ENCODE results near the gene CHRNA10. TPM values are rescaled to one million over a fixed set of nuclear protein-coding genes. Genes with fewer than 3 reads are reported as not detected.

Gene CHRNA10
- total and polyA plus RNA-seq, 2 of the 13 experiments (the other 11 are each of a cell fraction or from before 2014, with no cell fraction given): 0.53 to 0.71 TPM

GRCh38 chr11:3637201-3637600, 34.0 kb downstream of the CHRNA10 start (continued):
- TF ChIP-seq ADNP (CRISPR knock-in tag; IDR thresholded peaks at IDR 0.05) (no peak), ZNF432 (CRISPR knock-in tag; IDR thresholded peaks at IDR 0.05; ENCODE audit: borderline replicate concordance) (no peak)

GRCh38 chr11:3635641-3636375, 35.4 kb downstream of the CHRNA10 start:
- POLR2A ChIA-PET: no interaction called here
- Histone ChIP-seq H3K4me1 (ENCODE audit: insufficient read depth, low read length) (no peaks in the 10 kb centered on the region), H3K9me3 (ENCODE audit: low read length) (no peaks in the 10 kb centered on the region), H4K20me1 (ENCODE audit: insufficient read depth, low read length) (no peaks in the 10 kb centered on the region), H3K27me3 (ENCODE audit: control insufficient read depth in 1 of 2, insufficient read depth in 2 of 2, low read length in 2 of 2) (peaks cover 6 to 51% of the 10 kb centered on the region in 2 experiments; a peak in 4 of 5 replicates), H2AFZ (ENCODE audit: low read length) (no peak overlapping the region), H3K4me2 (ENCODE audit: low read depth, low read length) (no peak overlapping the region), H3K36me3 (replicated peaks in 1 of 2; ENCODE audit: control insufficient read depth in 1 of 2, insufficient read depth in 2 of 2, low read length in 2 of 2) (no peaks in the 10 kb centered on the region), H3K4me3 (replicated peaks in 1 of 3; ENCODE audit: insufficient read depth in 1 of 3, low read depth in 2 of 3, low read length in 3 of 3) (no peak overlapping the region), H3K9ac (ENCODE audit: insufficient read depth, low read depth, low read length) (no peak overlapping the region), H3K79me2 (ENCODE audit: insufficient read depth, low read length) (no peaks in the 10 kb centered on the region), H3K27ac (ENCODE audit: extremely low read length, insufficient read depth, low read length) (no peak overlapping the region)
- 49% methylated on average over 8 of the region's 15 CpGs for WGBS (ENCODE audit: low lambda C conversion rate)
- intact Hi-C loops (cut with micrococcal nuclease; ENCODE audit: unreplicated experiment): no loop called here
- CTCF ChIA-PET (ENCODE audit: low intra/inter-chr PET ratio, low total read pairs): no interaction called here
- no TSS peak for BruUV-seq (replicated peaks)
- FAIRE-seq (no peak), ATAC-seq (no peak), DNase-seq (ENCODE audit: low spot score) (no peak)
- TF ChIP-seq CREB1 (IDR thresholded peaks at IDR 0.05) (peak; percentile 40), CREB1 (CRISPR knock-in tag; IDR thresholded peaks at IDR 0.05) (no peak), PHF5A (CRISPR knock-in tag; IDR thresholded peaks at IDR 0.05; ENCODE audit: low read depth, unreplicated experiment) (no peak)
- in situ Hi-C loops (cut with HindIII; ENCODE audit: extremely low pct_ligation_motif_present, low pct_unique_long_range_greater_than_20kb): no loop called here

- in situ Hi-C loops (cut with HindIII; ENCODE audit: extremely low pct_ligation_motif_present, low pct_unique_long_range_greater_than_20kb): no loop called here
- CTCF ChIA-PET (ENCODE audit: low intra/inter-chr PET ratio, low total read pairs): no interaction called here
- Histone ChIP-seq H3K9me3 (ENCODE audit: low read length) (no peaks in the 10 kb centered on the region), H2AFZ (ENCODE audit: low read length) (no peak overlapping the region), H3K27ac (ENCODE audit: extremely low read length, insufficient read depth, low read length) (no peak overlapping the region), H3K27me3 (ENCODE audit: control insufficient read depth in 1 of 2, insufficient read depth in 2 of 2, low read length in 2 of 2) (peaks cover 6 to 45% of the 10 kb centered on the region in 2 experiments; a peak in 4 of 5 replicates), H3K4me1 (ENCODE audit: insufficient read depth, low read length) (no peaks in the 10 kb centered on the region), H3K36me3 (replicated peaks in 1 of 2; ENCODE audit: control insufficient read depth in 1 of 2, insufficient read depth in 2 of 2, low read length in 2 of 2) (no peaks in the 10 kb centered on the region), H3K4me2 (ENCODE audit: low read depth, low read length) (no peak overlapping the region), H3K9ac (ENCODE audit: insufficient read depth, low read depth, low read length) (no peak overlapping the region), H3K4me3 (replicated peaks in 1 of 3; ENCODE audit: insufficient read depth in 1 of 3, low read depth in 2 of 3, low read length in 3 of 3) (no peak overlapping the region), H3K79me2 (ENCODE audit: insufficient read depth, low read length) (no peaks in the 10 kb centered on the region), H4K20me1 (ENCODE audit: insufficient read depth, low read length) (no peaks in the 10 kb centered on the region)
- WGBS (ENCODE audit: low lambda C conversion rate): 21% methylated on average over 5 of the region's 5 CpGs
- no peak for DNase-seq (ENCODE audit: low spot score)
- BruUV-seq (replicated peaks): no TSS peak
- POLR2A ChIA-PET: interaction anchor here (1.2 kb wide), 1 partner anchor 11 kb away, joined by 3 read pairs; no protein-coding TSS in a partner anchor
- FAIRE-seq: no peak
- intact Hi-C loops (cut with micrococcal nuclease; ENCODE audit: unreplicated experiment): no loop called here
- ATAC-seq: no peak
- TF ChIP-seq SNAPC5 (CRISPR knock-in tag; IDR thresholded peaks at IDR 0.05; ENCODE audit: borderline replicate concordance) (no peak), ZKSCAN1 (IDR thresholded peaks at IDR 0.05; ENCODE audit: low read length) (no peak), ZNF619 (CRISPR knock-in tag; IDR thresholded peaks at IDR 0.05) (no peak), DR1 (CRISPR knock-in tag; IDR thresholded peaks at IDR 0.05) (no peak)
Observed at GRCh38 chr11:3632070-3632660, 39.0 kb downstream of the CHRNA10 start.
